SK-N-SH (cell line): ENCODE results near the gene CHCHD3. TPM values are rescaled to one million over a fixed set of nuclear protein-coding genes. Genes with fewer than 3 reads are reported as not detected.

Source experiments
- CTCF ChIA-PET: fragments of 300-600, 350-600 bp; formaldehyde crosslinking; extraction: SDS; loops from one replicate; lab custom pipeline; 2021; lab: Yijun Ruan, JAX
- POLR2A ChIA-PET: fragments of 350-600 bp; sonication (Branson Sonifier 250); formaldehyde crosslinking; extraction: SDS; loops from one replicate; lab custom pipeline; 2020; ENCODE audit warnings: antibody characterized with exemption, inconsistent platforms; lab: Yijun Ruan, JAX
- DNase-seq: peaks from one replicate; pipeline ENCODE4 v3.0.0; 2012
- H2AFZ ChIP-seq: fragments of 200-600 bp; sonication (generic); 2 replicates; pipeline ENCODE4 v1.8.1; 2016; ENCODE audit warnings: antibody characterized with exemption, mild to moderate bottlenecking, low read depth
- H3F3A ChIP-seq: fragments of 200-600 bp; sonication (generic); replicated peaks from 2 replicates; pipeline ENCODE3; 2016; ENCODE audit warnings: antibody characterized with exemption, mild to moderate bottlenecking; ENCODE audit not compliant: insufficient read depth
- H3K27ac ChIP-seq, 2 experiments: fragments of 200-500 bp in 1 of 2; fragments of 200-600 bp in 1 of 2; sonication (Bioruptor generic) in 1 of 2; sonication (generic), shearing (Covaris generic) in 1 of 2; 2 replicates each; pipeline versions ENCODE4 v1.5.1 to v1.6.1; 2014 to 2016; ENCODE audit warnings: low read depth in 2 of 2, inconsistent platforms in 1 of 2, low read length in 1 of 2, mild to moderate bottlenecking in 1 of 2, mixed read lengths in 1 of 2
- H3K27me3 ChIP-seq: fragments of 200-600 bp; sonication (generic), shearing (Covaris generic); 2 replicates; pipeline ENCODE4 v1.6.1; 2016; ENCODE audit warnings: mixed run types; ENCODE audit not compliant: insufficient read depth
- H3K36me3 ChIP-seq, 2 experiments: fragments of 200-500 bp in 1 of 2; fragments of 200-600 bp in 1 of 2; sonication (Bioruptor generic) in 1 of 2; sonication (generic) in 1 of 2; replicated peaks in 1 of 2; 2 replicates each; pipeline versions ENCODE3 to v1.5.1; 2014 to 2016; ENCODE audit warnings: low read length in 1 of 2, mild to moderate bottlenecking in 1 of 2; ENCODE audit not compliant: insufficient read depth in 2 of 2, control insufficient read depth in 1 of 2
- H3K4me1 ChIP-seq, 2 experiments: fragments of 200-500 bp in 1 of 2; fragments of 200-600 bp in 1 of 2; sonication (Bioruptor generic) in 1 of 2; sonication (generic), shearing (Covaris generic) in 1 of 2; 2 replicates each; pipeline versions ENCODE4 v1.5.1 to v1.6.1; 2014 to 2016; ENCODE audit warnings: low read depth in 1 of 2, low read length in 1 of 2, mixed run types in 1 of 2; ENCODE audit not compliant: insufficient read depth in 2 of 2, control insufficient read depth in 1 of 2
- H3K4me2 ChIP-seq: fragments of 200-600 bp; sonication (generic), shearing (Covaris generic); 2 replicates; pipeline ENCODE4 v1.6.1; 2017; ENCODE audit warnings: mixed run types
- H3K4me3 ChIP-seq, 2 experiments: fragments of 200-500 bp in 1 of 2; fragments of 200-600 bp in 1 of 2; sonication (Bioruptor generic) in 1 of 2; sonication (generic), shearing (Covaris generic) in 1 of 2; 2 replicates each; pipeline versions ENCODE4 v1.5.1 to v1.8.1; 2014 to 2016; ENCODE audit warnings: low read depth in 2 of 2, inconsistent platforms in 1 of 2, low read length in 1 of 2, mild to moderate bottlenecking in 1 of 2, mixed read lengths in 1 of 2, moderate library complexity in 1 of 2
- H3K79me2 ChIP-seq: fragments of 200-600 bp; sonication (generic); 2 replicates; pipeline ENCODE4 v1.8.1; 2017; ENCODE audit warnings: mild to moderate bottlenecking; ENCODE audit not compliant: insufficient read depth
- H3K9ac ChIP-seq: fragments of 200-600 bp; sonication (generic); 2 replicates; pipeline ENCODE4 v1.6.1; 2017; ENCODE audit warnings: mixed run types
- H3K9me2 ChIP-seq: fragments of 200-600 bp; sonication (generic); 2 replicates; pipeline ENCODE4 v1.6.1; 2017; ENCODE audit warnings: mixed run types
- H3K9me3 ChIP-seq: fragments of 200-600 bp; sonication (generic); 2 replicates; pipeline ENCODE4 v1.6.1; 2017; ENCODE audit warnings: mixed run types, mild to moderate bottlenecking, moderate library complexity
- H4K20me1 ChIP-seq: fragments of 200-600 bp; sonication (generic); 2 replicates; pipeline ENCODE4 v1.6.1; 2017; ENCODE audit warnings: mild to moderate bottlenecking, mixed run types; ENCODE audit not compliant: insufficient read depth
- CHD2 ChIP-seq: fragments of 150-350 bp; IDR thresholded peaks from 2 replicates; pipeline ENCODE4 v1.6.1; 2018; ENCODE audit warnings: low read length; ENCODE audit not compliant: partially characterized antibody
- ELF1 ChIP-seq: IDR thresholded peaks from 2 replicates; pipeline ENCODE4 v1.4.0; 2012
- EP300 ChIP-seq, 2 experiments: IDR thresholded peaks; 2 replicates each; pipeline versions ENCODE4 v1.4.0 to v1.6.1; 2012; ENCODE audit warnings: borderline replicate concordance in 1 of 2, low read depth in 1 of 2, low read length in 1 of 2
- FOXJ3 ChIP-seq: sonication (generic); formaldehyde crosslinking; IDR thresholded peaks from 2 replicates; pipeline ENCODE4 v1.5.1; 2020; ENCODE audit warnings: mild to moderate bottlenecking, missing genetic modification reagents
- FOXM1 ChIP-seq: IDR thresholded peaks from 2 replicates; pipeline ENCODE4 v1.4.0; 2012; ENCODE audit warnings: low read depth, mild to moderate bottlenecking
- GABPA ChIP-seq: IDR thresholded peaks from 2 replicates; pipeline ENCODE4 v1.4.0; 2012; ENCODE audit warnings: low read depth, mild to moderate bottlenecking
- JUND ChIP-seq: IDR thresholded peaks from 2 replicates; pipeline ENCODE4 v1.4.0; 2012
- MAX ChIP-seq: IDR thresholded peaks from 2 replicates; pipeline ENCODE4 v1.4.0; 2012; ENCODE audit warnings: low read depth
- MEF2A ChIP-seq: IDR thresholded peaks from 2 replicates; pipeline ENCODE4 v1.4.0; 2012; ENCODE audit warnings: low read depth, borderline replicate concordance
- MXI1 ChIP-seq: IDR thresholded peaks from 2 replicates; pipeline ENCODE4 v1.6.1; 2012; ENCODE audit warnings: mild to moderate bottlenecking, low read depth, low read length, improper control_type of control experiment
- NFIC ChIP-seq: IDR thresholded peaks from 2 replicates; pipeline ENCODE4 v1.4.0; 2012; ENCODE audit warnings: borderline replicate concordance
- RAD21 ChIP-seq: IDR thresholded peaks from 2 replicates; pipeline ENCODE4 v1.6.1; 2012; ENCODE audit warnings: mild to moderate bottlenecking, low read length
- RCOR1 ChIP-seq: fragments of 150-350 bp; IDR thresholded peaks from 2 replicates; pipeline ENCODE4 v1.6.1; 2017; ENCODE audit warnings: antibody characterized with exemption, low read length
- RFX5 ChIP-seq: IDR thresholded peaks from 2 replicates; pipeline ENCODE4 v1.6.1; 2012; ENCODE audit warnings: mild to moderate bottlenecking, improper control_type of control experiment, low read length
- RXRA ChIP-seq: IDR thresholded peaks from 2 replicates; pipeline ENCODE4 v1.4.0; 2012; ENCODE audit warnings: low read depth, mild to moderate bottlenecking, borderline replicate concordance
- SIN3A ChIP-seq: IDR thresholded peaks from 2 replicates; pipeline ENCODE4 v1.6.1; 2012; ENCODE audit warnings: low read depth, mild to moderate bottlenecking, low read length, moderate library complexity, borderline replicate concordance
- TAF1 ChIP-seq: IDR thresholded peaks from 2 replicates; pipeline ENCODE4 v1.6.1; 2012; ENCODE audit warnings: low read depth, mild to moderate bottlenecking, low read length, moderate library complexity, borderline replicate concordance
- TCF12 ChIP-seq: IDR thresholded peaks from 2 replicates; pipeline ENCODE4 v1.4.0; 2012
- USF1 ChIP-seq: IDR thresholded peaks from 2 replicates; pipeline ENCODE4 v1.4.0; 2012; ENCODE audit warnings: low read depth, borderline replicate concordance
- YY1 ChIP-seq: IDR thresholded peaks from 2 replicates; pipeline ENCODE4 v1.4.0; 2012; ENCODE audit warnings: low read depth, mild to moderate bottlenecking
- ZBTB33 ChIP-seq: IDR thresholded peaks from 2 replicates; pipeline ENCODE4 v1.4.0; 2012; ENCODE audit warnings: low read depth, borderline replicate concordance
- WGBS: methylation state at CpG from one replicate; pipeline ENCODE4 v1.1.6; 2017; ENCODE audit warnings: low lambda C conversion rate; 5-methylcytosine and 5-hydroxymethylcytosine counted together
- polyA plus RNA-seq, 3 experiments: library from polyadenylated mRNA; depleted of rRNA; stranded (reverse); fragments of >200 nt; gene quantifications; 2 replicates each; pipeline ENCODE4 v1.2.3, GENCODE V29; 2012
- TF ChIP-seq, protein P1 (sequence below): IDR thresholded peaks from 2 replicates; pipeline ENCODE4 v1.6.1; 2012; ENCODE audit warnings: mild to moderate bottlenecking, low read depth, low read length, moderate library complexity
- TF ChIP-seq, protein P2 (sequence below): fragments of 200-600 bp; sonication (generic); IDR thresholded peaks from 2 replicates; pipeline ENCODE4 v1.6.1; 2017; ENCODE audit warnings: antibody characterized with exemption, mild to moderate bottlenecking, moderate library complexity

The CHCHD3 gene
- polyA plus RNA-seq, 1 of the 3 experiments (the other 2 are of a cell fraction): 97.1 TPM

DNA sequence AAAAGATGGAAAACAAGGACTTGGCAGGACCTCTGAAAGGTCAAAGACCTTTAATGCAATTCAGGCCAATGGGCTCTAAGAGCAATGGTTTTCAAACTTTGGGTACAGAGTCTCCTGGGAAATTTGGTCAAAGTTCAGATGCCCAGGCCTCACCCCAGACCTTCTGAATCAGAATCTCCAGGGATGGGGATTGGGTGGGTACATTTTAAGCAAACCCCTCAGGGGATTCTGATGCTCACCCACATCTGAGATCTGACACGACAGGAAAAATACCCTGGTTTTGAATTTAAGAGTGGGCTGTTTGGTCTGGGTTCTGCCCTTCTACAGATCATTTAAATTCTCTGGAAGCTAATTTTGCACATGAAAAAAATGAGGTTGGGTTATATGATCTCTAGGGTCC lies 290.9 kb downstream of the CHCHD3 start (continued):
- TF ChIP-seq, protein P1, sequence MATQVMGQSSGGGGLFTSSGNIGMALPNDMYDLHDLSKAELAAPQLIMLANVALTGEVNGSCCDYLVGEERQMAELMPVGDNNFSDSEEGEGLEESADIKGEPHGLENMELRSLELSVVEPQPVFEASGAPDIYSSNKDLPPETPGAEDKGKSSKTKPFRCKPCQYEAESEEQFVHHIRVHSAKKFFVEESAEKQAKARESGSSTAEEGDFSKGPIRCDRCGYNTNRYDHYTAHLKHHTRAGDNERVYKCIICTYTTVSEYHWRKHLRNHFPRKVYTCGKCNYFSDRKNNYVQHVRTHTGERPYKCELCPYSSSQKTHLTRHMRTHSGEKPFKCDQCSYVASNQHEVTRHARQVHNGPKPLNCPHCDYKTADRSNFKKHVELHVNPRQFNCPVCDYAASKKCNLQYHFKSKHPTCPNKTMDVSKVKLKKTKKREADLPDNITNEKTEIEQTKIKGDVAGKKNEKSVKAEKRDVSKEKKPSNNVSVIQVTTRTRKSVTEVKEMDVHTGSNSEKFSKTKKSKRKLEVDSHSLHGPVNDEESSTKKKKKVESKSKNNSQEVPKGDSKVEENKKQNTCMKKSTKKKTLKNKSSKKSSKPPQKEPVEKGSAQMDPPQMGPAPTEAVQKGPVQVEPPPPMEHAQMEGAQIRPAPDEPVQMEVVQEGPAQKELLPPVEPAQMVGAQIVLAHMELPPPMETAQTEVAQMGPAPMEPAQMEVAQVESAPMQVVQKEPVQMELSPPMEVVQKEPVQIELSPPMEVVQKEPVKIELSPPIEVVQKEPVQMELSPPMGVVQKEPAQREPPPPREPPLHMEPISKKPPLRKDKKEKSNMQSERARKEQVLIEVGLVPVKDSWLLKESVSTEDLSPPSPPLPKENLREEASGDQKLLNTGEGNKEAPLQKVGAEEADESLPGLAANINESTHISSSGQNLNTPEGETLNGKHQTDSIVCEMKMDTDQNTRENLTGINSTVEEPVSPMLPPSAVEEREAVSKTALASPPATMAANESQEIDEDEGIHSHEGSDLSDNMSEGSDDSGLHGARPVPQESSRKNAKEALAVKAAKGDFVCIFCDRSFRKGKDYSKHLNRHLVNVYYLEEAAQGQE: no peak
- TF ChIP-seq MEF2A (no peak), ZBTB33 (no peak), RXRA (no peak), TCF12 (no peak), MXI1 (no peak), RAD21 (no peak)

DNA sequence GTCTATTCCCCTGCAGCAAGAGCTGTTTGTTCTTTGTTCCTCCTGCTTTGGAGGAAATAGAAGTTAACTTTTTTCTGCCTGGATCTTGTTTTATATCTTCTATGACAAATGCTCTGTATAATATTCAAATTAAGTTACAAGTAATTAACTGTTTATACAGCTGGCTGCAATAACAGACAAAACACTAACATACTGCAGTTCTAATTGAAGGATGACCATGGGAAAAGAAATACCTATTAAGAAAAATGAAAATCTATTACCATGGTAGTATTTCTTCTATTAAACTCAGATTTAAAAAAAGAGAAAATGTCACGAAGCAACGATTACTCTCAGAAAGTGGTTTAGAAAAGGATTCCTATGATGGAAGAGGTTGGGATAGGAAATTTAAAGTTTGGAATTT lies 291.8 kb downstream of the CHCHD3 start:
- H2AFZ ChIP-seq: no peak overlapping the region
- H3K27ac ChIP-seq: no peak overlapping the region
- WGBS: 90% methylated on average over 2 of the region's 2 CpGs
- peaks cover 4 to 46% of the 10 kb centered on the region in 2 experiments for H3K36me3 ChIP-seq
- H3K4me3 ChIP-seq: no peak overlapping the region
- CTCF ChIA-PET: interaction anchor here (0.7 to 1.7 kb wide), 5 partner anchors 9 to 210 kb away, joined by 4 read pairs; no protein-coding TSS in a partner anchor
- no peaks in the 10 kb centered on the region for H3K9me3 ChIP-seq
- H3K9ac ChIP-seq: no peak overlapping the region
- H3K27me3 ChIP-seq: no peaks in the 10 kb centered on the region
- POLR2A ChIA-PET: no interaction called here
- no peaks in the 10 kb centered on the region for H4K20me1 ChIP-seq
- H3K79me2 ChIP-seq: no peaks in the 10 kb centered on the region
- H3K4me2 ChIP-seq: no peak overlapping the region
- no peaks in the 10 kb centered on the region for H3K9me2 ChIP-seq
- peaks cover 0 to 8% of the 10 kb centered on the region in 2 experiments; a peak in 2 of 4 replicates for H3K4me1 ChIP-seq
- H3F3A ChIP-seq: no peaks in the 10 kb centered on the region
- TF ChIP-seq ELF1: no peak
- no peak for TF ChIP-seq TAF1
- TF ChIP-seq FOXM1: no peak
- TF ChIP-seq USF1: no peak
- TF ChIP-seq GABPA: no peak
- no peak for TF ChIP-seq JUND
- no peak for TF ChIP-seq RCOR1
- TF ChIP-seq SIN3A: no peak
- TF ChIP-seq, protein P2, sequence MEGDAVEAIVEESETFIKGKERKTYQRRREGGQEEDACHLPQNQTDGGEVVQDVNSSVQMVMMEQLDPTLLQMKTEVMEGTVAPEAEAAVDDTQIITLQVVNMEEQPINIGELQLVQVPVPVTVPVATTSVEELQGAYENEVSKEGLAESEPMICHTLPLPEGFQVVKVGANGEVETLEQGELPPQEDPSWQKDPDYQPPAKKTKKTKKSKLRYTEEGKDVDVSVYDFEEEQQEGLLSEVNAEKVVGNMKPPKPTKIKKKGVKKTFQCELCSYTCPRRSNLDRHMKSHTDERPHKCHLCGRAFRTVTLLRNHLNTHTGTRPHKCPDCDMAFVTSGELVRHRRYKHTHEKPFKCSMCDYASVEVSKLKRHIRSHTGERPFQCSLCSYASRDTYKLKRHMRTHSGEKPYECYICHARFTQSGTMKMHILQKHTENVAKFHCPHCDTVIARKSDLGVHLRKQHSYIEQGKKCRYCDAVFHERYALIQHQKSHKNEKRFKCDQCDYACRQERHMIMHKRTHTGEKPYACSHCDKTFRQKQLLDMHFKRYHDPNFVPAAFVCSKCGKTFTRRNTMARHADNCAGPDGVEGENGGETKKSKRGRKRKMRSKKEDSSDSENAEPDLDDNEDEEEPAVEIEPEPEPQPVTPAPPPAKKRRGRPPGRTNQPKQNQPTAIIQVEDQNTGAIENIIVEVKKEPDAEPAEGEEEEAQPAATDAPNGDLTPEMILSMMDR: no peak
- no peak for TF ChIP-seq CHD2
- TF ChIP-seq RFX5: no peak
- TF ChIP-seq EP300 (IDR thresholded peaks at IDR 0.05; ENCODE audit: borderline replicate concordance in 1 of 2, low read depth in 1 of 2, low read length in 1 of 2): no peak
- TF ChIP-seq FOXJ3 (CRISPR knock-in tag): no peak
- no peak for TF ChIP-seq MAX
- TF ChIP-seq NFIC: no peak
- no peak for TF ChIP-seq YY1
- DNase-seq: no peak
